Esophagus muscularis mucosa (tissue), 3 donors: ENCODE measurements around the gene TMEM120B.
"Not testable (repeated sequence)": the region's sequence is repeated elsewhere in the genome, so short reads cannot be mapped to it uniquely, and the experiment has no call there.

ENCODE experiments used
- CTCF ChIP-seq, 3 experiments: fragments of 200-600 bp in 2 of 3; fragments of 450-650 bp in 1 of 3; sonication (generic) in 2 of 3; IDR thresholded peaks; one replicate each; pipeline ENCODE4 v1.5.1; 2017 to 2019; ENCODE audit warnings: antibody characterized with exemption in 3 of 3, mild to moderate bottlenecking in 2 of 3, moderate library complexity in 1 of 3
- EP300 ChIP-seq: sonication (generic); formaldehyde crosslinking; IDR thresholded peaks from one replicate; pipeline ENCODE4 v1.6.1; 2017; ENCODE audit warnings: antibody characterized with exemption

GRCh38 chr12:121697861-121698260 lies 14.7 kb upstream of the TMEM120B start:
- not testable (repeated sequence) for TF ChIP-seq CTCF (IDR thresholded peaks at IDR 0.05); EP300
